DMS114 treated with DMSO at 0.1 percent for 48 hours (cell line): ENCODE data around the gene MTHFD1L.
"Not testable (repeated sequence)": the region's sequence is repeated elsewhere in the genome, so short reads cannot be mapped to it uniquely, and the experiment has no call there.

Experiments used
- DNase-seq: peaks from one replicate; lab custom pipeline; 2025; ENCODE audit not compliant: unreplicated experiment; lab: John Stamatoyannopoulos, UW

The MTHFD1L gene

GRCh38 chr6:151089978-151090377 is 224.5 kb downstream of the MTHFD1L start:
- no peak for DNase-seq

DNA sequence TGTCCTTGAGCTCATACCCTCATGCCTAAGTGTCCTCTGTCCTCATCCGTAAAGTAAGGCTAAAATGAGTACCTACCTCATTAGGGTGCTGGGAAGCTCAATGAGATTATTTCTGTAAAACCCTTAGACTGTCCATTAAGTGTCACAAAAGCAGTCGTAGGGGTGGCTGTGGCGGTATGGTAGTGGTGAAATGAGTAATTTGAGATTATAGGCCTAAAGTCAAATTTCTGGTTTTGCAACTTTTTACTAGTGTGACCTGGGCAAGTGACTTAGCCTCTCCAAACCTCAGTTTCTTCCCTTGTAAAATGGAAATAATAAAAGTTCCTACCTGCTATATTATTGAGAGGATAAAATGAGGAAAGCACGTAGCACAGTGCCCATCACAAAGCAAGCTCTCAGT is 226.1 kb downstream of the MTHFD1L start:
- no peak for DNase-seq

GRCh38 chr6:151092591-151092990 is 227.1 kb downstream of the MTHFD1L start:
- no peak for DNase-seq

GRCh38 chr6:151093706-151094105 is 228.2 kb downstream of the MTHFD1L start:
- DNase-seq: no peak

- DNase-seq: no peak
Observed at GRCh38 chr6:151095538-151096254, 230.2 kb downstream of the MTHFD1L start.

GRCh38 chr6:151096255-151096612 is 230.7 kb downstream of the MTHFD1L start:
- no peak for DNase-seq

DNA sequence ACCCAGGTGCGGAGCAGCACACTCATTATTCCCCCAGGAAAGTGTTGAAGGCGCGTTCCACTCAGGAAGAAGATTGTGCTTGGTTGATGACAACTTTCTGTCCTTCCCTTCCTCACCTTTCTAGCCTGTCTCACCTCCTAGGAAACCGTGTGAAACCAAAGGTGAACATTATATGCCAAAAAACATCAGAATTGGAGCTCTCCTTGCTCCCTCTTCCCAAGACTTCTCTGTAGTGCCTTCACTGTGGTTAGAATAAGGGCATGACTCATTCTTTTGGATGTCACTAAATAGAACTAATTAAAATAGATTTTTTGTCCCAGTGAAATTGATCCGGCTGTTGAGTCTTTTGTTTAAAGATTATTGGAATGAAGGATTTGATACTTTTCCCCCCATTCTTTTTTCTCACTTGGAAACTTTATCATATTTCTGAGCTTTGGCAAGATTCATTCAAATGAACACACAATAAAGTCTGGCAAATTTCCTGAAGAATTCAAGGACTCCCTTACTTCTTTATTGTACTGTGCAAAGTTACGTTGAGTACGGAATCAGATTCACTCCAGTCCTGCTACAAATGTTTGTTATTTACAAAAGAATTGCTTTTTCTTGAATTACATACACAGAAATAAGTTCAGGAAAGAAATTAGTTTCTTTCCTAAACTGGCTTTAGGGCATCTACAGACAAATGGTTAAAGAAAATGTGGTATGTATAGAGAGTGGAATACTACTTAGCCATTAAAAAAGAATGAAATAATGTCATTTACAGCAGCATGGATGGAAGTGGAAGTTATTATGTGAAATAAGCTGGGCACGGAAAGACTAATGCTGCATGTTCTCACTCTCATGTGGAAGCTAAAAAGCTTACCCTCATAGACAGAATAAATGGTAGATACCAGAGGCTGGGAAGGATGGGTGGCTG is 231.4 kb downstream of the MTHFD1L start:
- DNase-seq: no peak

DNA sequence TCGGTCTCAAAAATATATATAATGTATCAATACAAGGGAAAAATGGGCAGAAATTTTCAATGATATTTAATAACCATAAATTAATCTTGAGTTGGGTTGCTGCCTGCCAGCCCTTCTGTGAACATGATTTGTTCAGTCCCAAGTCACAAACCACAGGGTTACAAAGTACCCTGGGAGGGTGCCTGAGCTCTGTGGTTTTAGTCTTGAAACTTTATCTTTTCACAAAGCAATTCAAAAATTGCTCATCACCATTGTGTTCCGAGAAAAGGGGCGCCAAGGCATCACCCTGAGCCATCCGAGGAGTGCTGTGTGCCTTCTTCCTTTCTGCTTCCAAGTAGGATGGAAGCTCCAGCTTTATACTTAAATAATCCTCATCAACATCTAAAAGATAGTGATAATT is 232.7 kb downstream of the MTHFD1L start:
- no peak for DNase-seq

GRCh38 chr6:151100326-151100725 is 234.8 kb downstream of the MTHFD1L start:
- DNase-seq: no peak

DNA sequence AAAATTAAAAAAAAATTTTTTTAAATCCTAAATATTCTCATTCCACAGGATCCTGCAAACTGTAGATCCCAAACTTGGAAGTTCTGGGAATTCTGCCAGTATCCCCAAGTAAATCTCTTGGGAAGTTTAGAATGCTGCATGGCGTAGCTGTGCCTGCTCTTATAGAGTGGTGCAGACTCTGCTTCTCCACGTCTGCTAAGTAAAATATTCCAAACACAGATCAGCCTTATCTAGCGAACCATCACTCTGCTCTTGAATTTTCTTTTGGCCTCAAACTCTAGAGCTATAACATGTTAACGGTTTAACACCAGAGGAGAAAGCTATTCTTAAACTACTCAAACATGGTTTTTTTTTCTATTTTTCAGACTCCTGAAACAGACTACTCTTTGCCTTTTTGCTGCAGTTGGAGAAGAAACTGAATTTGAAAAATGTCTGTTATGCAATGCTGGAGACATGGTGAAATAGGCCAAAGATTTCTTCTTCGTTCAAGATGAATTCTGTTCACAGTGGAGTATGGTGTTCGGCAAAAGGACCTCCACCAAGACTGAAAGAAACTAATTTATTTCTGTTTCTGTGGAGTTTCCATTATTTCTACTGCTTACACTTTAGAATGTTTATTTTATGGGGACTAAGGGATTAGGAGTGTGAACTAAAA is 235.8 kb downstream of the MTHFD1L start:
- no peak for DNase-seq

DNA sequence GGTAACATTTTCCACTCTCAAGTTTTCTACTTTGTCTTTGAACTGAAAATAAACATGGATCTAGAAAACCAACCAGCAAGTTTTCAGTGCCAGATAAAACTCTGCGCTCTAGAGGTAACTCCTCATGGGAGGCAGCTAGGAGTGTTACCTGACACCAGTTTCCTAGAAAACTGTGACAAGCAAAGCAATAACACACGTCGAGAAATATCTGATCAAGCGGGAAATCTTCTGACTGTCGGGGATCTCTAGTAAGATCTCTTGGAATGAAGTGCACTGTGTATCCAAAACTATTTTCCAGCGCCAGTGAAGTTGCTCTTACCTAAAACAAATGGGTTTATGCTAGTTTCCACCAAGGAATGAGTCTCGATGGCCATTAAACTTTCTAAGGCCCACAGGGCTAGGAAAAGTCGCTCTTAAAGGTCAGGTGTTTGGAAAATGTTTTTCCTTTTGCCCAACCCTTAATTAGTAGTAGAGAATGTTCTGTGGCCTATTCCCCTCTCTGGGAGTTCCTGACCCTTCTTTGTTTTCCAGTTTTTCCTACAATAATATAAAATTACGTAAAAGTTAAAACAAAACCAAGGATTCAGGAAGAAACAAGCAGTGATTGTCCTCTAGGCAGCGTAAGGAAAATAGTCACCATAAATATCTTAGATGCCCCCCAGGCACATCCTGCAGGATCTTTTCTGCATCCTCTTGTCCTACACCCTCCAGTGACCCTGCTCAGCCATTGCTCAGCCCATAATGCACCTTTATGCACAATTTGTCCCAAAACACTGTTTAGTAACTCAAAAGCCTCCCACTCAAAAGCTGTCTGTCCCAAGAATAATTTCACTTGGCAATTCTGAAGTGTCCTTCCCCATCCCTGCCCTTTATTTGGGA is 236.6 kb downstream of the MTHFD1L start:
- no peak for DNase-seq

- no peak for DNase-seq
Observed at GRCh38 chr6:151103266-151103665, 237.8 kb downstream of the MTHFD1L start.

- no peak for DNase-seq
Observed at GRCh38 chr6:151107897-151108427, 242.5 kb downstream of the MTHFD1L start.

- DNase-seq: no peak
Observed at GRCh38 chr6:151108548-151108947, 243.0 kb downstream of the MTHFD1L start.

GRCh38 chr6:151109361-151109760 is 243.9 kb downstream of the MTHFD1L start:
- no peak for DNase-seq

GRCh38 chr6:151109869-151110575 is 244.5 kb downstream of the MTHFD1L start:
- DNase-seq: no peak

GRCh38 chr6:151110576-151110905 is 245.0 kb downstream of the MTHFD1L start:
- DNase-seq: no peak

- DNase-seq: no peak
Observed at GRCh38 chr6:151111670-151112069, 246.2 kb downstream of the MTHFD1L start.

DNA sequence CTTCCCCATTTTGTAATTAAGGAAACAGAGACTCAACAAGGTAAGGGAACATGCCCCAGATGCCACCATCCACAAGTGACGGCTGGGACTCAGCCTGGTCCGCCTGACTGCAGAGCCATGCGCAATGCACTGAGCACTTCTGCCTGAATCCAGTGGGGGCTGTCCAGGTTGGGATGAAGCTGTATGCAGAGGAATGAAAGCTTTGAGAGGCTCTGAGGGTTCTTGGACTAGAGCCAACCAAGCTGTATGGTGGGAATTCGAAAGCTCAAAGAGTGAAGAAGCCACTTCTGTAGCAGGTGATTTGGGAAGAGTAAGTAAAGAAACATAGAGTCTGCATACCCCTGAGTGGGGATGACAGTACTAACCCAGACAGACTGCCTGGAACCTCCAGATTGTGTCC is 246.6 kb downstream of the MTHFD1L start:
- DNase-seq: no peak

GRCh38 chr6:151112884-151113283 is 247.4 kb downstream of the MTHFD1L start:
- not testable (repeated sequence) for DNase-seq
